Muscle layer of colon (tissue), 2 donors: ENCODE data around the gene GFOD2.

Experiments used
- H3K27ac ChIP-seq: one replicate; pipeline ENCODE4 v1.7.0; 2013; ENCODE audit warnings: low read depth, mild to moderate bottlenecking, low read length, moderate library complexity
- H3K27me3 ChIP-seq, 2 donors: one replicate each; pipeline ENCODE4 v1.7.0; 2013; ENCODE audit warnings: low read length in 2 of 2, mild to moderate bottlenecking in 2 of 2; ENCODE audit not compliant: insufficient read depth in 2 of 2, control insufficient read depth in 1 of 2
- H3K36me3 ChIP-seq: one replicate; pipeline ENCODE4 v1.7.0; 2013; ENCODE audit warnings: mild to moderate bottlenecking, low read length; ENCODE audit not compliant: insufficient read depth
- H3K4me1 ChIP-seq: one replicate; pipeline ENCODE4 v1.7.0; 2013; ENCODE audit warnings: mild to moderate bottlenecking, low read length; ENCODE audit not compliant: insufficient read depth
- H3K4me3 ChIP-seq, 2 donors: one replicate each; pipeline ENCODE4 v1.7.0; 2013; ENCODE audit warnings: low read length in 2 of 2, low read depth in 1 of 2, mild to moderate bottlenecking in 1 of 2, moderate library complexity in 1 of 2
- H3K9ac ChIP-seq: one replicate; pipeline ENCODE4 v1.7.0; 2013; ENCODE audit warnings: low read length
- H3K9me3 ChIP-seq: one replicate; pipeline ENCODE4 v1.7.0; 2013; ENCODE audit warnings: mild to moderate bottlenecking, low read length
- donor health status: abdominal sarcoma.
- donor health status: Adenocarcinoma of cecum.

Gene GFOD2

DNA sequence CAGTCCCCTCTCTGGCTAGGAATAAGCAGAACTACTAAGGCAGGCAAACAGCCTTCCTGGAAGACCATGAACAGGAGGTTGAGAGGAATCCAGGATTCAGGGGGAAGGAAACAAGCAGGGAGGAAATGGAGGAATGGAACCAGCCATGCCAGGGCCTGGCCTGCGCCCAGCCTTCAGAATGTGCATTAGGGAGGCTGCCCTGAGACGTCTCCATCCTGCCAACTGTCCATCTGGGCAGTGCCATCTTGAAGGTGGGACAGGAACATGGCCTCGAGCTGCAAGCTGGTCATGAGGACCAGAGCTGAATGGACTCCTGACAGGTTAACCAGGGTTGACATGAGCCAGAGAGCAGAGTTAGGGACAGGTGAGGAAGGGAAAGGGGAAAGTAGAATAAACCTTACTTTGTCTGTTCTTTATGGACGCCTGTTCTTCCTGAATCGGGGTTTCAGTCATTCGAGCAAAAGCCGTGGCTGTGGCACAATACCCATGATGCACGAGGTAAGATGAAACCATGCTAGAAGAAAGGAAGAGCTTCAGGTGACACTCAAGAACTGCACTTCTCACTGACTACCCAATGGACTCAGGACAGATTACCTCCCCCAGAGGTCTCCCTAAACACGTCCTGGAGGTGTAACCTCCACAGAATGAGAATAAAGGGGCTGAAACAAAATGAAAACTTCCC lies 12.1 kb upstream of the GFOD2 start:
- no peak overlapping the region for H3K4me3 ChIP-seq
- H3K27ac ChIP-seq, result no peak overlapping the region
- no peaks in the 10 kb centered on the region for H3K4me1 ChIP-seq
- no peak overlapping the region for H3K9ac ChIP-seq
- no peaks in the 10 kb centered on the region for H3K9me3 ChIP-seq
- H3K36me3 ChIP-seq, result peaks cover 51% of the 10 kb centered on the region
- no peaks in the 10 kb centered on the region for H3K27me3 ChIP-seq

DNA sequence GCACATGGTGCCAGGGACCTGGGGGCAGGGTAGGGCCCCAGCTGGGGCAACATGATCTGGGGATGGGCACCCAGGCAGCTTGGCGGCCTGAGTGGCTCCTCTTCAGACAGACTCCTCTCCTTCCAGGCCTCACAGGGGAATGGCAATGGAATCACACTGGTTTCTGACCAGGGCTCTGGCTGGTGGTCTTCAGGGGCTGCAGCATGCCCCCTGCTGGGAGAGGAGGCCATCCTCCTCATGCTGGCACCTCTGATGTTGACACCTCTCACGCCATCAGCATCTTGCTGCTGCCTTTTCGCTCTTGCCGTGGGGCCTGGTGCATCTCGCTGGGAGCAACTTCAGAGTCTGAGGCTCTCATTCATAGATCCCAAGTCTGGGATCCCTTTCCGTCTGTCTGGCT lies 11.2 kb upstream of the GFOD2 start:
- H3K9ac ChIP-seq, result no peak overlapping the region
- no peak overlapping the region for H3K4me3 ChIP-seq
- no peaks in the 10 kb centered on the region for H3K4me1 ChIP-seq
- H3K27me3 ChIP-seq, result no peaks in the 10 kb centered on the region
- H3K27ac ChIP-seq, result no peak overlapping the region
- no peaks in the 10 kb centered on the region for H3K9me3 ChIP-seq
- H3K36me3 ChIP-seq, result peaks cover 54% of the 10 kb centered on the region

DNA sequence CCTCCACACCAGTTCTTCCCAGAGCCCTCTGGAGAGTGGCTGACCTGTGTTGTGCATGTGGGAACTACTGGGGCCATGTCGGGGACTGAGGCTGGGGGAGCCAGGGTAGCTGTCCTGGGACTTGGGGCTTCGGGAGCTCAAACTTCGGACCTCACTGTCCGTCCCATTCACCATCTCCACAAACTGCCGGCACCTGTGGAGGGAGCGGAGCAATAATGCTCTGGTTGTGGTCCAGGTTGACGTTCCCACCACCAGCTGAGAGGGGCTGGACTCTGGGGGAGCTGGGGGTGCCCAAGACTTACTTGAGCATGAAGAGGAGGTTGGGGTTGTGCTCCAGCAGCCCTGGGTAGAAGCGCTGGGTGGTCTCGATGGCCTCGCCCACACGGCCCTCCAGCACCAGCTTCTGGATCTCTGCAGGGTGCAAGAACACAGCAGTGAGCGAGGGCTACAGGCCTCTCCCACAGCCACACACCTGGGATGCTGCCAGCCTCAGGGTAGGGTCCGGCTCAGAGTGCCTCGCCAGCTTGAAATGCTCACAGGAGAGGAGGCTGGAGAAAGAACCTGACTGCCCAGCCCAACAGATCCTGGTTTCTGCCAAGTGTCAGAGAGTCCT lies 10.6 kb upstream of the GFOD2 start:
- Histone ChIP-seq H3K36me3 (peaks cover 60% of the 10 kb centered on the region), H3K4me3 (no peak overlapping the region), H3K9me3 (no peaks in the 10 kb centered on the region), H3K4me1 (no peaks in the 10 kb centered on the region), H3K27me3 (no peaks in the 10 kb centered on the region), H3K9ac (no peak overlapping the region), H3K27ac (no peak overlapping the region)

DNA sequence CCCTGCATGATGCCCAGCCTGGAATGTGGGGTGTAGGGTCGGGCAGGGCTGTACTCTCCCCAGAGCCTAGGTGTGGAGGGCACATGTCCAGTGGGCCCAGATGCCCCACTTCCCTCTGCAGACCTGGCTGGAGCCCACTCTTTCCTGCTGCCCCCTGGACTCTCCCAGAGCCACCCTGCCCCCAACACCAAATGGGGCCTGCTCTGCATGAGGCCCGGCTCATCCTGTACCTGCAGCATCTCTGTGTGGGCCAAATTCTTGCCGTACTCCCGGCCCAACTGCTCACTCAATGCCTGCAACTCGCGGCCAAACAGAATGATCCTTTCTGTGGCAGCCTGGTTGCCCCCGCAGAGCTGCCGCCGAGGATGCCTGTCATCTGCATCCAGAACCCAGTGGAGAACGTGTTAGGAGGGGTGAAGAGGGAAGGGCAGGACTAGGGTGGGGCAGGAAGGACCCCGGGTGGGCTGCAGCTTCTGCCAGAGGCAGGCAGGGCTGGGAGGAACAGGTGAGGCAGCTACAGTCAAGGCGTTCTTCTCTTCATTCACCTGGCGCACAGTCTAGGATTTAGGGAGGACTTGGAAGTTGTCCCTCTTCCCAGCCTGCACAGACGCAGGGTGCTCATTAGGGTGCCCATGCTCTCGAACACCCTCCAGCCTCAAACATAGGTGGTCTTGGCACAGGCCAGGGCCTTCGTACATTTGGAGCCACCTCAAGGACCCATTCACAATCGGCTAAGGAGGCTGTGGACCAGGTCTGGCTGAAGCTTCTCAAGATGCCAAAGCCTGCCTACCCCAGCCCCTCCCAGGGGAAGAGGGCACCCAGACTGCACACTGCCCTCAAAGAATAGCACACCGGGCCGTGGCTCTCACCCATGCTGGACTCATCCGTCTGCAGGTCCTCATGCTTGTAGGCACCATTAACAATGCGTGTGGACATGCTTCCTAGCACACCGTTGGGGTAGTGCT lies 8.7 kb upstream of the GFOD2 start:
- Histone ChIP-seq H3K4me3 (no peak overlapping the region), H3K9ac (no peak overlapping the region), H3K4me1 (no peaks in the 10 kb centered on the region), H3K9me3 (no peaks in the 10 kb centered on the region), H3K27ac (no peak overlapping the region), H3K36me3 (peaks cover 63% of the 10 kb centered on the region), H3K27me3 (no peaks in the 10 kb centered on the region)

DNA sequence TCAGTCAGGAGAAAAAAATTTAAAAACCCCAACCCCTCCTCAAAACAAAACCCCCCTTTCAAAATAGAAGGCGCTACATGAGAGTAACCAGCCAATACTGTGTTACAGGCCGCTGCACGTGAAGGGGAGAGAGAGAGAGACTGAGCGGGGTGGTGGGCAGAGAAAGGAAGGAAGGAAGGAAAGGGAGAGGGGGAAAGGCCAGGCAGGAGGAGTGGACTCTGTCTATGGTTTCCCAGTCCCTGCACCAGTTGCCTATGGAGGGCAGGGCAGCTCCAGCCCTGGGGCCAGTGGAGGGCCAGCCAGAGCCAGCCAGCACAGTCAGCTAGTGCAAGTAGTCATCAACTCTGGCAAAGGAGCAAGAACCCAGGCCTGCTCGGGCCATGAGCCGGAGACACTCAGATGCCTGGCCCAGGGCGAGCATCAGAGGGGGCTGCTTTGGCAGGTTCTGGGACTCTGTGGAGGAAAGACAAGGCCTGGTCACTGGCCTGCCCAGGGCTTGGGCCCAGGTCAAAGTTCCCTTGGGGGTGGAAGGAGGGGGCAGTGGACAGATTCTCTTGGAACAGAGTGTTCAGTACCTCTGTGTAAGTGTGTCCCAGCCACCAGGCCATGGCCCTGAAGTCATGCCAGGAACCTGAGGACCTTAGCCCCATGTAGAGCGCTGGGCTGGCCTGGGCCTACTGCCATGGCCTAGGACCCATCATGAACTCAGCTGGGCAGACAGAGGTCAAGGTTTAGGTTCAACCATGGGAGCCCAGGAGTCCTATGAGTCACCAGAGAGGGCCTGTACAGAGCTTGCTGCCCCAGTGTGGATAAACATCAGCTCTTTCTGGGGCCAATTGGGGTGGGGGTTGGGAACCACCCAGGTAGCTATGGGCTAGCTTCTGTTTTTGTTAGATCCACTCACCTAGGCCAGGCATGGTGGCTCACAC lies 7.3 kb upstream of the GFOD2 start:
- H3K4me1 ChIP-seq, result no peaks in the 10 kb centered on the region
- H3K9me3 ChIP-seq, result no peaks in the 10 kb centered on the region
- no peak overlapping the region for H3K4me3 ChIP-seq
- H3K9ac ChIP-seq, result no peak overlapping the region
- H3K27me3 ChIP-seq, result no peaks in the 10 kb centered on the region
- H3K27ac ChIP-seq, result no peak overlapping the region
- H3K36me3 ChIP-seq, result peaks cover 55% of the 10 kb centered on the region

DNA sequence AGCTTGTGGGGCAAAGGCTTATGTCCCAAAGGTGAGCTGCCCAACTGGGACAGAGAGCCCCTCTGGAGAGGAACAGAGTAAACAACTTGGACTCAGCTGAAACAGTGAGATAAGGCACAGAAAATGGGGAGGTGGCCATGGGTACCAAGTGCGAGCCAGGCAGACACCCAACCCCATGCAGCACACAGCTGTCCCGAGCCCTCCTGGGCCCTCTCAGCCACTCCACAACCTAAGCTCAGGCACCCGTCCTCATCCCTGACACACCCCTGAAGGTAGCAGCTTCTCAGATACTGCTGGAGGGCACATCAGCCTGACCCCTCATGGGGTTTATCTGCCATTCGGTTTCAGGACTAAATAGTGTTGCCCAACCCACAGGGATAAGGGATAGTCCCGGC lies 4.8 kb upstream of the GFOD2 start:
- Histone ChIP-seq H3K9me3 (no peaks in the 10 kb centered on the region), H3K27ac (no peak overlapping the region), H3K4me3 (no peak overlapping the region), H3K9ac (no peak overlapping the region), H3K36me3 (peaks cover 30% of the 10 kb centered on the region), H3K27me3 (no peaks in the 10 kb centered on the region), H3K4me1 (peaks cover 10% of the 10 kb centered on the region)

DNA sequence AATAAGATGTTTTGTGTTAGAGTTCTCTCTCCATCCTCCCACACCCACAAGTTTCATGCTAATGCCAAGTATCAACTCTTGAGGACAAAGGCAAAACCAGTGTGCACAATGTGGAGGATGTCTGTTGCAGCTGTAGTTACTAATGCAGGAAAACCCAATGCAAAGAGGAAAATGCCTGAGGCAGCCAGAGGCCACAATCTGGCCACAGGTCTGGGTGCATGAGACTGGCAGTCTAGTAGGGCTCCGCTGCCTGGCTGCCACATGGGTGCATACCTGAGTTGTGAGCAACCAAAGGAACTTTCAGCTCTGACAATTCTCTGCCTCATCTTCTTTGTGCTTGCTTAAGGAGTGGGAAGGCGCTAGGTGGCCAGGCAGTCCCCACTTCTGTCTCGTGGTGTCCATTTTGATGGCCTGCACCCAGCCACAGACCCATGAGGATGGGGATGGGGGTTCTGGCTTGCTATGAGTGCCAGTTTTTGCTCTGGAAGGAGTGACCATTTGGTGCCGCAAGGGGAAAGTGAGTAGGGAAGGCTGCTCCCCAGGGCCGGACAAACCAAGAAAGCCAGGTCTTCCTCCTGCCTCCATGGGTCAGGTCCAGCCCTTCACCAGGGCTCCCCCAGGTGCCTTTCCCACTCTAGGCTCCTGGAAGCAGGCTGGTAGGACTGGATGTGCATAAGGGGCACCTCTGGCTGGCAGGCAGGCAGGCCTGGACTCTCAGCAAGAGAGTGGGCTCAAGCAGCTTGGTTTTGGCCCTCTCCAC lies 4.2 kb upstream of the GFOD2 start:
- Histone ChIP-seq H3K27me3 (no peaks in the 10 kb centered on the region), H3K36me3 (peaks cover 25% of the 10 kb centered on the region), H3K4me1 (peaks cover 12% of the 10 kb centered on the region), H3K9me3 (no peaks in the 10 kb centered on the region), H3K4me3 (no peak overlapping the region), H3K9ac (no peak overlapping the region), H3K27ac (no peak overlapping the region)

DNA sequence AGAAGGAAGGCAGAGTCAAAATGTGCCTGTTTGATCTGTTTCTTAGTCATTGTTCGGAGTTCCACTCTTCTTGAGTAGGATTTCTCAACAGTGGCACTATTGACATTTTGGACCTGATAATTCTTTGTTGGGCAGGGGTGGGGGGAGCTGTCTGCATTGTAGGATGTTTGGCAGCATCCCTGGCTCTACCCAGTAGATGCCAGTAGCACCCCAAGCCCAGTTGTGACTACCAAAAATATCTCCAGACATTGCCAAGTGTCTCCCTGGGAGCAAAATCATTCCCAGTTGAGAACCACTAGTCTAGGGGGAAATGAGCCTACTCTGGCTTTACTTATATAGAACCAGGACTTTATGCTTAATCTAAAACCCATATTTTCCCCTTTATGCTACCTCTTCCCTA lies 1.1 kb upstream of the GFOD2 start:
- peaks cover 23% of the 10 kb centered on the region for H3K4me1 ChIP-seq
- no peaks in the 10 kb centered on the region for H3K27me3 ChIP-seq
- H3K27ac ChIP-seq, result peak overlapping the region; percentile 87
- H3K4me3 ChIP-seq, result no peak overlapping the region
- H3K9ac ChIP-seq, result peak overlapping the region; percentile 55
- H3K9me3 ChIP-seq, result no peaks in the 10 kb centered on the region
- peaks cover 9% of the 10 kb centered on the region for H3K36me3 ChIP-seq

DNA sequence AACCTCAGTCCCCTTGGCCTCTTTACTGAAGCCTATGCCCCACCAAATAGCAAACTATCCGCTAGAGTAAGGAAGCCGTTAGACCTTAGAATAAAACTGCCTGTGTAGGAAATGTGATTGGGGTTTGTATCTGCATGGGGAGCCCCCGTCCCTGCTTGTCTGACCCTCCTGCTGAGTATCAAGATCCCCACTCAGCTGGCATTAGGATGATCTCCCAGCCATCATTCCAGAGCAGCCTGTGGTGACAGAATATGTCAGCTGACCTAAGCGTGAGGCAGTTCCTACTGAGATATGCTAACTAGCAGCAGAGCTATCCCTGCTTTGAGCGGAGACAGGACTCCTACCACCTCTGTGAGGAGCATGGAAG lies 645 bp upstream of the GFOD2 start:
- peak overlapping the region; percentile 55 for H3K9ac ChIP-seq
- H3K27ac ChIP-seq, result peak overlapping the region; percentile 87
- H3K4me1 ChIP-seq, result peaks cover 23% of the 10 kb centered on the region
- H3K27me3 ChIP-seq, result no peaks in the 10 kb centered on the region
- peaks cover 4% of the 10 kb centered on the region for H3K36me3 ChIP-seq
- peak overlapping the region; percentile 75 to 90 for H3K4me3 ChIP-seq
- no peaks in the 10 kb centered on the region for H3K9me3 ChIP-seq

DNA sequence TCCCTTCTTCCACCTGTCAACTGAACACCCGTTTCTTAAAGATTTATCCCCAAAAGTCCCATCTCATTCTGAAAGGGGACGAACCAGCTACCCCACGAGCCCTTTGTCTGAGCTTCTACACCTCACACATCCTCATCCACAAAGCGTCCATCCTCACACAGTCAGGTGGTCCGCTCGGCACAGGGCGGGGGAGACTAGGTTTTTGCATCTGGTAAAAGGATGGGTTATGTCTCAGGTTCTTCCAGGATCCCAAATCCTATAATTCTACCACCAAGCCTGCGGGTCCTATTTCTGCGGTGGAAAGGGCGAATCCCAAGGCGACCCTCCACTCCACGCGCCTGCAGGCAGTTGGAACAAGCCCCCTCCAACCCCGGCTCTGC lies 458 bp downstream of the GFOD2 start:
- Histone ChIP-seq H3K9ac (peak overlapping the region; percentile 13), H3K4me3 (peak overlapping the region; percentile 75 to 90), H3K27ac (peak overlapping the region; percentile 87), H3K27me3 (no peaks in the 10 kb centered on the region), H3K36me3 (no peaks in the 10 kb centered on the region), H3K4me1 (peaks cover 23% of the 10 kb centered on the region), H3K9me3 (no peaks in the 10 kb centered on the region)
